ENCODE results near the gene TRMU. TPM values are rescaled to one million over a fixed set of nuclear protein-coding genes. Genes with fewer than 3 reads are reported as not detected.

The TRMU gene
- total and polyA plus RNA-seq, 2 of the 4 experiments (the other 2 are of a cell fraction), result 19.0 to 36.4 TPM

DNA sequence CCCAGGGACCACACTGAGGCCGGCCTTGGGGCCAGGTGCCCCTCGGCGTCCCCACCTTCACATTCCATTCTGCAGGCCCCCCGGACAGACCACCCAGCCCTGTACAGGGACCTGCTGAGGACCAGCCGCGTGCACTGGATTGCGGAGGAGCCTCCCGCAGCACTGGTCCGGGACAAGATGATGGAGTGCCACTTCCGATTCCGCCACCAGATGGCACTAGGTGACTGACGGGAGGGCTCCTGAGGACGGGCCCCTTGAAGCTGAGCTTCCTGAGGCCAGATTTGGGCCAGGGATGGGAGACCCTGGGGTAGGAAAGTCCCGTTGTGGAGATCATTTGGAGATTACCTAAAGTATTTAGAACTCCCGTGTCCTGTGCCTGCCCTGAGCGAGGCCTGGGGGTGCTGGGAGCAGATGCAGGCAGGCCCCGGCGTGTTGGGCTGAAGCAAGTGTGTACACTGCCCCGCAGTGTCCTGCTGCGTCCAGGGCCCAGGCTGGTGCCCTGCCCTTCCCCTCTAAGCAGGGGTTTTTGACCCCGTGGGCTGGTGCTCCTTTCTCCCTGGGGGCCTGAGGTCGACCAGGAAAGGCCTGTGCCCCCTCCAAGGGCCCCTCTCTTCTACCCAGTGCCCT is 20.0 kb downstream of the TRMU start:
- DNase-seq, result peak; percentile 40
- dilution Hi-C loops (cut with HindIII; ENCODE audit: low sequenced_read_pairs, unreplicated experiment), result no loop called here
- H4K20me1 ChIP-seq (ENCODE audit: insufficient read depth, low read length), result peaks cover 27% of the 10 kb centered on the region

More for the DNA sequence above, 20.0 kb downstream of the TRMU start:
- no TSS peak for BruUV-seq (replicated peaks)
- H3K9me3 ChIP-seq (ENCODE audit: control insufficient read depth, insufficient read depth, low read length), result no peaks in the 10 kb centered on the region
- TF ChIP-seq RAD21 (IDR thresholded peaks at IDR 0.05; ENCODE audit: low read length), result peak; percentile 79
- TF ChIP-seq BHLHE40 (IDR thresholded peaks at IDR 0.05; ENCODE audit: low read depth, low read length), result no peak
- TF ChIP-seq, protein P1, sequence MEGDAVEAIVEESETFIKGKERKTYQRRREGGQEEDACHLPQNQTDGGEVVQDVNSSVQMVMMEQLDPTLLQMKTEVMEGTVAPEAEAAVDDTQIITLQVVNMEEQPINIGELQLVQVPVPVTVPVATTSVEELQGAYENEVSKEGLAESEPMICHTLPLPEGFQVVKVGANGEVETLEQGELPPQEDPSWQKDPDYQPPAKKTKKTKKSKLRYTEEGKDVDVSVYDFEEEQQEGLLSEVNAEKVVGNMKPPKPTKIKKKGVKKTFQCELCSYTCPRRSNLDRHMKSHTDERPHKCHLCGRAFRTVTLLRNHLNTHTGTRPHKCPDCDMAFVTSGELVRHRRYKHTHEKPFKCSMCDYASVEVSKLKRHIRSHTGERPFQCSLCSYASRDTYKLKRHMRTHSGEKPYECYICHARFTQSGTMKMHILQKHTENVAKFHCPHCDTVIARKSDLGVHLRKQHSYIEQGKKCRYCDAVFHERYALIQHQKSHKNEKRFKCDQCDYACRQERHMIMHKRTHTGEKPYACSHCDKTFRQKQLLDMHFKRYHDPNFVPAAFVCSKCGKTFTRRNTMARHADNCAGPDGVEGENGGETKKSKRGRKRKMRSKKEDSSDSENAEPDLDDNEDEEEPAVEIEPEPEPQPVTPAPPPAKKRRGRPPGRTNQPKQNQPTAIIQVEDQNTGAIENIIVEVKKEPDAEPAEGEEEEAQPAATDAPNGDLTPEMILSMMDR (conservative IDR thresholded peaks at IDR 0.05; ENCODE audit: low read depth, low read length), result peak; percentile 68
- TF ChIP-seq SMC3 (IDR thresholded peaks at IDR 0.05; ENCODE audit: low read depth, low read length), result peak; percentile 77
- no peak overlapping the region for H3K4me2 ChIP-seq (ENCODE audit: low read depth, low read length)
- no peak overlapping the region for H3K27ac ChIP-seq (ENCODE audit: insufficient read depth, low read length)
- no peak overlapping the region for H3K9ac ChIP-seq (ENCODE audit: low read depth, low read length)
- no peak overlapping the region for H3K18ac ChIP-seq (ENCODE audit: low read depth, low read length)
- WGBS, 2 experiments (ENCODE audit: extremely low coverage in 2 of 2, insufficient read length in 1 of 2), result 67% methylated on average over 1 of the region's 22 CpGs; no CpG with 5 or more reads in 1 of the 2 experiments
- H3K36me3 ChIP-seq (ENCODE audit: control insufficient read depth, insufficient read depth, low read length), result peaks cover 60% of the 10 kb centered on the region
- ChIA-PET CTCF (interaction anchor here (1.9 kb wide), 1 partner anchor 19 kb away, joined by 4 read pairs; no protein-coding TSS in a partner anchor), POLR2A (ENCODE audit: unreplicated experiment) (no interaction called here)
- in situ Hi-C loops (cut with MboI; ENCODE audit: low sequenced_read_pairs), result no loop called here
- no peak overlapping the region for H2BK120ac ChIP-seq (ENCODE audit: low read depth, low read length)
- no peaks in the 10 kb centered on the region for H3K27me3 ChIP-seq (ENCODE audit: control insufficient read depth, insufficient read depth, low read length)
- no peak overlapping the region for H4K5ac ChIP-seq (ENCODE audit: low read depth, low read length)
- intact Hi-C loops (cut with micrococcal nuclease), result loop anchor here (1.0 kb wide), 1 partner anchor 187 kb away; no protein-coding TSS in a partner anchor
- H3K23ac ChIP-seq (ENCODE audit: low read depth, low read length), result no peak overlapping the region
- no peak overlapping the region for H4K91ac ChIP-seq (ENCODE audit: insufficient read depth, low read depth, low read length)
- H3K4ac ChIP-seq (ENCODE audit: low read depth, low read length), result no peak overlapping the region
- H2BK20ac ChIP-seq (ENCODE audit: low read depth, low read length), result no peak overlapping the region
- H3K9me1 ChIP-seq (ENCODE audit: insufficient read depth, low read length), result no peaks in the 10 kb centered on the region
- no peak overlapping the region for H3K4me3 ChIP-seq (ENCODE audit: insufficient read depth, low read depth, low read length)
- H2BK15ac ChIP-seq (ENCODE audit: low read depth, low read length), result no peak overlapping the region
- H3K79me1 ChIP-seq (ENCODE audit: low read depth in 1 of 2, low read length in 2 of 2), result no peaks in the 10 kb centered on the region; a peak in 2 of 4 replicates
- peak; percentile 81 for ATAC-seq (ENCODE audit: low read depth)
- no peaks in the 10 kb centered on the region for H3K4me1 ChIP-seq (ENCODE audit: control insufficient read depth, insufficient read depth, low read length)
- H3K56ac ChIP-seq (ENCODE audit: extremely low read depth, insufficient read depth, low read length), result no peak overlapping the region
- no peak overlapping the region for H4K8ac ChIP-seq (ENCODE audit: low read depth in 2 of 2, low read length in 2 of 2)
- H2BK5ac ChIP-seq (ENCODE audit: low read depth, low read length, poor library complexity, severe bottlenecking), result no peak overlapping the region
- no peak overlapping the region for H2AK5ac ChIP-seq (ENCODE audit: low read depth, low read length)
- H2AFZ ChIP-seq (replicated peaks; ENCODE audit: low read length, poor library complexity), result peak overlapping the region; percentile 65
- peak overlapping the region; percentile 23 for H2AK9ac ChIP-seq (replicated peaks; ENCODE audit: low read depth, low read length, poor library complexity)
- no peak overlapping the region for H3K14ac ChIP-seq (replicated peaks; ENCODE audit: low read depth, low read length)
